ENCODE data around the gene SLC44A5.

- no peak for TF ChIP-seq EGR1 (IDR thresholded peaks at IDR 0.05; ENCODE audit: low read depth in 2 of 2)
- TF ChIP-seq, protein P1, sequence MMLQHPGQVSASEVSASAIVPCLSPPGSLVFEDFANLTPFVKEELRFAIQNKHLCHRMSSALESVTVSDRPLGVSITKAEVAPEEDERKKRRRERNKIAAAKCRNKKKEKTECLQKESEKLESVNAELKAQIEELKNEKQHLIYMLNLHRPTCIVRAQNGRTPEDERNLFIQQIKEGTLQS (IDR thresholded peaks at IDR 0.05): no peak
- no peak for TF ChIP-seq RAD21 (IDR thresholded peaks at IDR 0.05)
- no peak for TF ChIP-seq CTCF (IDR thresholded peaks at IDR 0.05; ENCODE audit: low read depth, low read length, missing input control)
- TF ChIP-seq TAF1 (conservative IDR thresholded peaks at IDR 0.05): no peak
- no peak for TF ChIP-seq MAX (IDR thresholded peaks at IDR 0.05)
- TF ChIP-seq ZBTB33 (IDR thresholded peaks at IDR 0.05): no peak
- TF ChIP-seq, protein P2, sequence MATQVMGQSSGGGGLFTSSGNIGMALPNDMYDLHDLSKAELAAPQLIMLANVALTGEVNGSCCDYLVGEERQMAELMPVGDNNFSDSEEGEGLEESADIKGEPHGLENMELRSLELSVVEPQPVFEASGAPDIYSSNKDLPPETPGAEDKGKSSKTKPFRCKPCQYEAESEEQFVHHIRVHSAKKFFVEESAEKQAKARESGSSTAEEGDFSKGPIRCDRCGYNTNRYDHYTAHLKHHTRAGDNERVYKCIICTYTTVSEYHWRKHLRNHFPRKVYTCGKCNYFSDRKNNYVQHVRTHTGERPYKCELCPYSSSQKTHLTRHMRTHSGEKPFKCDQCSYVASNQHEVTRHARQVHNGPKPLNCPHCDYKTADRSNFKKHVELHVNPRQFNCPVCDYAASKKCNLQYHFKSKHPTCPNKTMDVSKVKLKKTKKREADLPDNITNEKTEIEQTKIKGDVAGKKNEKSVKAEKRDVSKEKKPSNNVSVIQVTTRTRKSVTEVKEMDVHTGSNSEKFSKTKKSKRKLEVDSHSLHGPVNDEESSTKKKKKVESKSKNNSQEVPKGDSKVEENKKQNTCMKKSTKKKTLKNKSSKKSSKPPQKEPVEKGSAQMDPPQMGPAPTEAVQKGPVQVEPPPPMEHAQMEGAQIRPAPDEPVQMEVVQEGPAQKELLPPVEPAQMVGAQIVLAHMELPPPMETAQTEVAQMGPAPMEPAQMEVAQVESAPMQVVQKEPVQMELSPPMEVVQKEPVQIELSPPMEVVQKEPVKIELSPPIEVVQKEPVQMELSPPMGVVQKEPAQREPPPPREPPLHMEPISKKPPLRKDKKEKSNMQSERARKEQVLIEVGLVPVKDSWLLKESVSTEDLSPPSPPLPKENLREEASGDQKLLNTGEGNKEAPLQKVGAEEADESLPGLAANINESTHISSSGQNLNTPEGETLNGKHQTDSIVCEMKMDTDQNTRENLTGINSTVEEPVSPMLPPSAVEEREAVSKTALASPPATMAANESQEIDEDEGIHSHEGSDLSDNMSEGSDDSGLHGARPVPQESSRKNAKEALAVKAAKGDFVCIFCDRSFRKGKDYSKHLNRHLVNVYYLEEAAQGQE (IDR thresholded peaks at IDR 0.05): no peak
- TF ChIP-seq JUND (IDR thresholded peaks at IDR 0.05): no peak
- no peak for TF ChIP-seq SP1 (IDR thresholded peaks at IDR 0.05)
- no peak for TF ChIP-seq RXRA (IDR thresholded peaks at IDR 0.05)
- no peak for TF ChIP-seq HNF4G (IDR thresholded peaks at IDR 0.05)
- TF ChIP-seq GABPA (IDR thresholded peaks at IDR 0.05 in 1 of 2, conservative IDR thresholded peaks at IDR 0.05 in 1 of 2): no peak
Measured at GRCh38 chr1:75276385-75276784, 334.5 kb downstream of the SLC44A5 start.
